ENCODE data around the gene ZIC3. TPM values are rescaled to one million over a fixed set of nuclear protein-coding genes. Genes with fewer than 3 reads are reported as not detected.
A peak's percentile ranks its signal among the peaks of the same experiment; 100 is the strongest.

Gene ZIC3
- total and polyA plus RNA-seq, 2 experiments from 2014 or later, result 30.8 to 84.4 TPM

DNA sequence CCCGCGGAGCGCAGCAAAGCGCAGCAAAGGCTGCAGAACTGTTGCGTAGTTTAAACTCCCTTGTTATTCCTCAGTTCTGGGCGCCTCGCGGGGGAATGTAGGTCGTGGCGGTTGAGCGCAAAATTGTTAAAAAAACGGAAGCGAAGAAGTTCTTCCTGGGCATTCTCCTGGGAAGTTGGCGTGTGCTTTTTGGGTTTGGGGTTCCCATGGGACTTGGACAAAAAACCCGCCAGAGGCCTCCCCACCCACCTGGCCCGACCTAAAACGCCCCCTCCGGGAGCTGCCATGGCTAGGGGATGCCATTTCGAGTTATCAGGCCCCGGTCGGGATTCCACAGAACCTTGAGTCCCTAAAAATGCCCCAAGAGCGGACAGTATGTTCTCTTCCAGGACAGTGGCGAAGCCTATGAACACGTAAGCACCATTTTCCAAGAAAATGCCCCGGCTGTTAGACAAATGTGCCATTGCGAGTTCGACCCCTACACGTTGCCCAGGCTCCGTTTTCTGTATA lies 8.9 kb downstream of the ZIC3 start (continued):
- TF ChIP-seq, protein P1, sequence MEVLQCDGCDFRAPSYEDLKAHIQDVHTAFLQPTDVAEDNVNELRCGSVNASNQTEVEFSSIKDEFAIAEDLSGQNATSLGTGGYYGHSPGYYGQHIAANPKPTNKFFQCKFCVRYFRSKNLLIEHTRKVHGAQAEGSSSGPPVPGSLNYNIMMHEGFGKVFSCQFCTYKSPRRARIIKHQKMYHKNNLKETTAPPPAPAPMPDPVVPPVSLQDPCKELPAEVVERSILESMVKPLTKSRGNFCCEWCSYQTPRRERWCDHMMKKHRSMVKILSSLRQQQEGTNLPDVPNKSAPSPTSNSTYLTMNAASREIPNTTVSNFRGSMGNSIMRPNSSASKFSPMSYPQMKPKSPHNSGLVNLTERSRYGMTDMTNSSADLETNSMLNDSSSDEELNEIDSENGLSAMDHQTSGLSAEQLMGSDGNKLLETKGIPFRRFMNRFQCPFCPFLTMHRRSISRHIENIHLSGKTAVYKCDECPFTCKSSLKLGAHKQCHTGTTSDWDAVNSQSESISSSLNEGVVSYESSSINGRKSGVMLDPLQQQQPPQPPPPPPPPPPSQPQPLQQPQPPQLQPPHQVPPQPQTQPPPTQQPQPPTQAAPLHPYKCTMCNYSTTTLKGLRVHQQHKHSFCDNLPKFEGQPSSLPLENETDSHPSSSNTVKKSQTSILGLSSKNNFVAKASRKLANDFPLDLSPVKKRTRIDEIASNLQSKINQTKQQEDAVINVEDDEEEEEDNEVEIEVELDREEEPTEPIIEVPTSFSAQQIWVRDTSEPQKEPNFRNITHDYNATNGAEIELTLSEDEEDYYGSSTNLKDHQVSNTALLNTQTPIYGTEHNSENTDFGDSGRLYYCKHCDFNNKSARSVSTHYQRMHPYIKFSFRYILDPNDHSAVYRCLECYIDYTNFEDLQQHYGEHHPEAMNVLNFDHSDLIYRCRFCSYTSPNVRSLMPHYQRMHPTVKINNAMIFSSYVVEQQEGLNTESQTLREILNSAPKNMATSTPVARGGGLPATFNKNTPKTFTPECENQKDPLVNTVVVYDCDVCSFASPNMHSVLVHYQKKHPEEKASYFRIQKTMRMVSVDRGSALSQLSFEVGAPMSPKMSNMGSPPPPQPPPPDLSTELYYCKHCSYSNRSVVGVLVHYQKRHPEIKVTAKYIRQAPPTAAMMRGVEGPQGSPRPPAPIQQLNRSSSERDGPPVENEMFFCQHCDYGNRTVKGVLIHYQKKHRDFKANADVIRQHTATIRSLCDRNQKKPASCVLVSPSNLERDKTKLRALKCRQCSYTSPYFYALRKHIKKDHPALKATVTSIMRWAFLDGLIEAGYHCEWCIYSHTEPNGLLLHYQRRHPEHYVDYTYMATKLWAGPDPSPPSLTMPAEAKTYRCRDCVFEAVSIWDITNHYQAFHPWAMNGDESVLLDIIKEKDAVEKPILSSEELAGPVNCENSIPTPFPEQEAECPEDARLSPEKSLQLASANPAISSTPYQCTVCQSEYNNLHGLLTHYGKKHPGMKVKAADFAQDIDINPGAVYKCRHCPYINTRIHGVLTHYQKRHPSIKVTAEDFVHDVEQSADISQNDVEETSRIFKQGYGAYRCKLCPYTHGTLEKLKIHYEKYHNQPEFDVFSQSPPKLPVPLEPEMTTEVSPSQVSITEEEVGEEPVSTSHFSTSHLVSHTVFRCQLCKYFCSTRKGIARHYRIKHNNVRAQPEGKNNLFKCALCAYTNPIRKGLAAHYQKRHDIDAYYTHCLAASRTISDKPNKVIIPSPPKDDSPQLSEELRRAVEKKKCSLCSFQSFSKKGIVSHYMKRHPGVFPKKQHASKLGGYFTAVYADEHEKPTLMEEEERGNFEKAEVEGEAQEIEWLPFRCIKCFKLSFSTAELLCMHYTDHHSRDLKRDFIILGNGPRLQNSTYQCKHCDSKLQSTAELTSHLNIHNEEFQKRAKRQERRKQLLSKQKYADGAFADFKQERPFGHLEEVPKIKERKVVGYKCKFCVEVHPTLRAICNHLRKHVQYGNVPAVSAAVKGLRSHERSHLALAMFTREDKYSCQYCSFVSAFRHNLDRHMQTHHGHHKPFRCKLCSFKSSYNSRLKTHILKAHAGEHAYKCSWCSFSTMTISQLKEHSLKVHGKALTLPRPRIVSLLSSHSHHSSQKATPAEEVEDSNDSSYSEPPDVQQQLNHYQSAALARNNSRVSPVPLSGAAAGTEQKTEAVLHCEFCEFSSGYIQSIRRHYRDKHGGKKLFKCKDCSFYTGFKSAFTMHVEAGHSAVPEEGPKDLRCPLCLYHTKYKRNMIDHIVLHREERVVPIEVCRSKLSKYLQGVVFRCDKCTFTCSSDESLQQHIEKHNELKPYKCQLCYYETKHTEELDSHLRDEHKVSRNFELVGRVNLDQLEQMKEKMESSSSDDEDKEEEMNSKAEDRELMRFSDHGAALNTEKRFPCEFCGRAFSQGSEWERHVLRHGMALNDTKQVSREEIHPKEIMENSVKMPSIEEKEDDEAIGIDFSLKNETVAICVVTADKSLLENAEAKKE (CRISPR knock-in tag; IDR thresholded peaks at IDR 0.05), result no peak
- TF ChIP-seq, protein P2, sequence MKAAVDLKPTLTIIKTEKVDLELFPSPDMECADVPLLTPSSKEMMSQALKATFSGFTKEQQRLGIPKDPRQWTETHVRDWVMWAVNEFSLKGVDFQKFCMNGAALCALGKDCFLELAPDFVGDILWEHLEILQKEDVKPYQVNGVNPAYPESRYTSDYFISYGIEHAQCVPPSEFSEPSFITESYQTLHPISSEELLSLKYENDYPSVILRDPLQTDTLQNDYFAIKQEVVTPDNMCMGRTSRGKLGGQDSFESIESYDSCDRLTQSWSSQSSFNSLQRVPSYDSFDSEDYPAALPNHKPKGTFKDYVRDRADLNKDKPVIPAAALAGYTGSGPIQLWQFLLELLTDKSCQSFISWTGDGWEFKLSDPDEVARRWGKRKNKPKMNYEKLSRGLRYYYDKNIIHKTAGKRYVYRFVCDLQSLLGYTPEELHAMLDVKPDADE (IDR thresholded peaks at IDR 0.05), result no peak
- TF ChIP-seq, protein P3, sequence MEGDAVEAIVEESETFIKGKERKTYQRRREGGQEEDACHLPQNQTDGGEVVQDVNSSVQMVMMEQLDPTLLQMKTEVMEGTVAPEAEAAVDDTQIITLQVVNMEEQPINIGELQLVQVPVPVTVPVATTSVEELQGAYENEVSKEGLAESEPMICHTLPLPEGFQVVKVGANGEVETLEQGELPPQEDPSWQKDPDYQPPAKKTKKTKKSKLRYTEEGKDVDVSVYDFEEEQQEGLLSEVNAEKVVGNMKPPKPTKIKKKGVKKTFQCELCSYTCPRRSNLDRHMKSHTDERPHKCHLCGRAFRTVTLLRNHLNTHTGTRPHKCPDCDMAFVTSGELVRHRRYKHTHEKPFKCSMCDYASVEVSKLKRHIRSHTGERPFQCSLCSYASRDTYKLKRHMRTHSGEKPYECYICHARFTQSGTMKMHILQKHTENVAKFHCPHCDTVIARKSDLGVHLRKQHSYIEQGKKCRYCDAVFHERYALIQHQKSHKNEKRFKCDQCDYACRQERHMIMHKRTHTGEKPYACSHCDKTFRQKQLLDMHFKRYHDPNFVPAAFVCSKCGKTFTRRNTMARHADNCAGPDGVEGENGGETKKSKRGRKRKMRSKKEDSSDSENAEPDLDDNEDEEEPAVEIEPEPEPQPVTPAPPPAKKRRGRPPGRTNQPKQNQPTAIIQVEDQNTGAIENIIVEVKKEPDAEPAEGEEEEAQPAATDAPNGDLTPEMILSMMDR (conservative IDR thresholded peaks at IDR 0.05; ENCODE audit: low read depth in 2 of 2), result no peak

DNA sequence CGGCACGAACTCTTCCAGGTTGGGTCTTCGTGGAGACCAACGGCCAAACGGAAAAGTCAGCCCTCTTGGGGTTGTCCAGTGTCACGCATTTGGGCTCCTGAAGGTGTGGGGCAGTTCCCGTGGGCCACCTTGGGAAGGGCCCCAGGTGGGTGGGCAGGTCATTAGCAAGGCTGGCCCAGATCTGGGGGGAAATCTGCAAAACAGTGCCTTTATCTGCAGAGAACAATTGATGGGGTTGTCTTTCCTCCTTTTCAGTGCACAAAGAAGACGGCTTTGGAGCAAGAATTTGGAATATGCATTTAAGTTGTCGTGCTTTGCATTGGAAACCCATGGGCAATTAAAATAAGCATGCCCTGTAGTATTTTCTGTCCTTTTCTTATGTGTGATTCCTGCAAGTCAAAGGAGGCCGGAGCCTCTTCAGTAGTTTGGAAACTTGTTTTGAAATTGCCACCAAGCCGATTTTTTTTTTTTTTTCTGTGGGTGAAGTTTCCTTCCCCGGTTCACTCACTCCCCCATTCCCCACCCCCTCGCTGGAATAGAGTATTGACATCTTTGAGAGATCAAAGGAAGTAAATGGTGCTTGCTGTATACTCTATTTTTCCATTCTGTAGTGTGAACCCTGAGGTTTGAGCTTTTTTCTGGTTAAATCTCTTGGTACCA lies 9.8 kb downstream of the ZIC3 start:
- no peaks in the 10 kb centered on the region for H3K27me3 ChIP-seq (ENCODE audit: insufficient read depth)
- H3K27ac Mint-ChIP-seq, result peak overlapping the region; percentile 98
- H3K4me1 ChIP-seq (ENCODE audit: insufficient read depth), result peaks cover 60% of the 10 kb centered on the region
- peaks cover 33% of the 10 kb centered on the region for H3K79me2 ChIP-seq (replicated peaks; ENCODE audit: insufficient read depth)
- H2AFZ ChIP-seq, result no peak overlapping the region
- peaks cover 5% of the 10 kb centered on the region; the same call in 1 of the 2 replicates for H3K36me3 ChIP-seq (ENCODE audit: insufficient read depth)
- DNase-seq (ENCODE audit: low spot score) (peak; percentile 53), ATAC-seq (peak; percentile 13)
- H3K36me3 Mint-ChIP-seq (ENCODE audit: low read depth), result peaks cover 26% of the 10 kb centered on the region
- peaks cover 2% of the 10 kb centered on the region for H3K27me3 Mint-ChIP-seq (ENCODE audit: insufficient read depth, low read depth, poor library complexity)
- peak; percentile 69; the same call in 1 of the 2 replicates for TF ChIP-seq NANOG (IDR thresholded peaks at IDR 0.05; ENCODE audit: borderline replicate concordance)
- TF ChIP-seq ZNF114 (CRISPR knock-in tag; IDR thresholded peaks at IDR 0.05), result no peak
- H3K27ac ChIP-seq (ENCODE audit: low read depth), result peak overlapping the region; percentile 98
- H3K4me1 Mint-ChIP-seq, result peaks cover 53% of the 10 kb centered on the region
- H3K9me2 ChIP-seq (ENCODE audit: insufficient read depth), result no peaks in the 10 kb centered on the region
- H3F3A ChIP-seq (replicated peaks; ENCODE audit: low read depth), result peaks cover 14% of the 10 kb centered on the region
- H3K4me2 ChIP-seq, result peak overlapping the region; percentile 71
- peaks cover 8% of the 10 kb centered on the region; the same call in 1 of the 2 replicates for H4K20me1 ChIP-seq (replicated peaks; ENCODE audit: insufficient read depth)
- H3K9me3 Mint-ChIP-seq, result no peaks in the 10 kb centered on the region
- H3K4me3 ChIP-seq, result peak overlapping the region; percentile 60
- peak overlapping the region; percentile 76 for H3K4me3 Mint-ChIP-seq
